ENCODE data around the gene AURKAIP1. TPM values are rescaled to one million over a fixed set of nuclear protein-coding genes. Genes with fewer than 3 reads are reported as not detected.

Gene AURKAIP1
- total RNA-seq, 1 experiment from 2014 or later = 823 TPM

DNA sequence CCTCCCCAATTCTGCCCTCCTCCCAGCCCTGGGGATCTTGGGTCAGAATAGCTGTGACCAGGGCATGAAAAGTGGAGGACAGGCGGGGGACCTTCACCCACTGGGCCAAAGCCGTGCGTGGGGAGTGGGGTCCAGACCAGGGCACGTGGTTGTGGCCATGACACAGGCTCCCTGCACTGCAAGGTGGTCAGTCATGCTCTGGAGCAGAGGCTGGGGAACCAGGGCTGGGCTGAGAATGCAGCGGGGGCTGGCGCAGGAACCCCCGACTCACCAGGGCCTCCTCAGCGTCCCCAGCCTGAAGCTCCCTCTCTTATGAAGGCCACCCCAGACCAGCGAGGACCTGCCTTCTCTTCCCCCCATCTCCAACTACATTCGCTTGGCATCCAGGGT lies 28.5 kb downstream of the AURKAIP1 start:
- Histone ChIP-seq H3K9me3 (ENCODE audit: low read length) (no peaks in the 10 kb centered on the region), H3K4me1 (ENCODE audit: insufficient read depth, low read length) (peaks cover 47% of the 10 kb centered on the region), H3K27ac (ENCODE audit: low read length) (peak overlapping the region; percentile 97), H3K4me3 (ENCODE audit: low read length) (peak overlapping the region; percentile 91), H3K9me2 (replicated peaks; ENCODE audit: low read length) (no peaks in the 10 kb centered on the region), H3K9ac (ENCODE audit: low read length) (peak overlapping the region; percentile 93), H3K36me3 (ENCODE audit: low read depth, low read length) (peaks cover 14% of the 10 kb centered on the region; the same call in 1 of the 2 replicates), H3K4me2 (ENCODE audit: low read length) (peak overlapping the region; percentile 98), H2AFZ (ENCODE audit: low read length) (no peak overlapping the region), H3K27me3 (ENCODE audit: low read length) (no peaks in the 10 kb centered on the region), H4K20me1 (ENCODE audit: low read length) (no peaks in the 10 kb centered on the region), H3F3A (ENCODE audit: low read length, unreplicated experiment) (no peaks in the 10 kb centered on the region), H3K79me2 (ENCODE audit: low read length) (peaks cover 75% of the 10 kb centered on the region)
- no peak for ATAC-seq
- POLR2A ChIA-PET (ENCODE audit: unreplicated experiment) = no interaction called here
- TF ChIP-seq EZH2 (IDR thresholded peaks at IDR 0.05; ENCODE audit: low read length, unreplicated experiment) (no peak), EZH2phosphoT487 (IDR thresholded peaks at IDR 0.05; ENCODE audit: borderline replicate concordance, low read length) (no peak)
- TF ChIP-seq, protein P1, sequence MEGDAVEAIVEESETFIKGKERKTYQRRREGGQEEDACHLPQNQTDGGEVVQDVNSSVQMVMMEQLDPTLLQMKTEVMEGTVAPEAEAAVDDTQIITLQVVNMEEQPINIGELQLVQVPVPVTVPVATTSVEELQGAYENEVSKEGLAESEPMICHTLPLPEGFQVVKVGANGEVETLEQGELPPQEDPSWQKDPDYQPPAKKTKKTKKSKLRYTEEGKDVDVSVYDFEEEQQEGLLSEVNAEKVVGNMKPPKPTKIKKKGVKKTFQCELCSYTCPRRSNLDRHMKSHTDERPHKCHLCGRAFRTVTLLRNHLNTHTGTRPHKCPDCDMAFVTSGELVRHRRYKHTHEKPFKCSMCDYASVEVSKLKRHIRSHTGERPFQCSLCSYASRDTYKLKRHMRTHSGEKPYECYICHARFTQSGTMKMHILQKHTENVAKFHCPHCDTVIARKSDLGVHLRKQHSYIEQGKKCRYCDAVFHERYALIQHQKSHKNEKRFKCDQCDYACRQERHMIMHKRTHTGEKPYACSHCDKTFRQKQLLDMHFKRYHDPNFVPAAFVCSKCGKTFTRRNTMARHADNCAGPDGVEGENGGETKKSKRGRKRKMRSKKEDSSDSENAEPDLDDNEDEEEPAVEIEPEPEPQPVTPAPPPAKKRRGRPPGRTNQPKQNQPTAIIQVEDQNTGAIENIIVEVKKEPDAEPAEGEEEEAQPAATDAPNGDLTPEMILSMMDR (conservative IDR thresholded peaks at IDR 0.05; ENCODE audit: low read depth, low read length) = no peak
- no peak for DNase-seq
- CTCF ChIA-PET = no interaction called here
- intact Hi-C loops (cut with micrococcal nuclease) = no loop called here
- no TSS peak for BruUV-seq (replicated peaks)

- Histone ChIP-seq H3K9ac (ENCODE audit: low read length) (peak overlapping the region; percentile 93), H3K9me2 (replicated peaks; ENCODE audit: low read length) (no peaks in the 10 kb centered on the region), H3K4me2 (ENCODE audit: low read length) (peak overlapping the region; percentile 98), H3K27ac (ENCODE audit: low read length) (peak overlapping the region; percentile 97), H3K36me3 (ENCODE audit: low read depth, low read length) (peaks cover 18% of the 10 kb centered on the region; the same call in 1 of the 2 replicates), H3K27me3 (ENCODE audit: low read length) (no peaks in the 10 kb centered on the region), H3F3A (ENCODE audit: low read length, unreplicated experiment) (no peaks in the 10 kb centered on the region), H4K20me1 (ENCODE audit: low read length) (no peaks in the 10 kb centered on the region), H3K4me3 (ENCODE audit: low read length) (peak overlapping the region; percentile 91), H3K9me3 (ENCODE audit: low read length) (no peaks in the 10 kb centered on the region), H3K4me1 (ENCODE audit: insufficient read depth, low read length) (peaks cover 45% of the 10 kb centered on the region), H3K79me2 (ENCODE audit: low read length) (peaks cover 78% of the 10 kb centered on the region), H2AFZ (ENCODE audit: low read length) (no peak overlapping the region)
- no TSS peak for BruUV-seq (replicated peaks)
- ChIA-PET POLR2A (ENCODE audit: unreplicated experiment) (no interaction called here), CTCF (no interaction called here)
- no peak for DNase-seq
- TF ChIP-seq, protein P1 (conservative IDR thresholded peaks at IDR 0.05; ENCODE audit: low read depth, low read length) = no peak
- TF ChIP-seq EZH2 (IDR thresholded peaks at IDR 0.05; ENCODE audit: low read length, unreplicated experiment) = no peak
- no peak for TF ChIP-seq EZH2phosphoT487 (IDR thresholded peaks at IDR 0.05; ENCODE audit: borderline replicate concordance, low read length)
- intact Hi-C loops (cut with micrococcal nuclease) = loop anchor here (2.0 kb wide), 3 partner anchors 15 to 29 kb away; partner anchors contain the start of genes AURKAIP1 and TAS1R3
- ATAC-seq = no peak
These were observed 29.0 kb downstream of the AURKAIP1 start for GRCh38 chr1:1345860-1346500.

DNA sequence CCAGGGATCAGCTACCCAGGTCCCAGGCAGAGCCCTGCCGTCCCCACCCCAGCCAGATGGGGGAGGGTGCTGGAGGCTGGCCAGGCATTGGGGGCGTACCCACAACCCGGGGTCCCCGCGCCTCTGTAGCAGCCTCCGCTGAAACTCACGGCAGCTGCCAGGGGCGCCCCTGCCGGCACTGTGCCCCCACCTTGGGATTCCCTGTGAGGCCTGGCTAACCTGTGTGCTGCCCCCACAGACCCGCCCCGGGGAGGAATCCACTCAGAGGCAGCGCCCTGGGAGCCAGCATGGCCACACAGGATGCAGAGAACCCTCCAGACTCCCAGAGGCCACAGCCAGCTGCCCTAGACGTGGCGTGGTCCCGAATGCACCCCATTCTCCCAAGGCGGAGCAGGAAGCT lies 29.6 kb downstream of the AURKAIP1 start:
- Histone ChIP-seq H3K9me2 (replicated peaks; ENCODE audit: low read length) (no peaks in the 10 kb centered on the region), H3K9ac (ENCODE audit: low read length) (peak overlapping the region; percentile 93), H3K36me3 (ENCODE audit: low read depth, low read length) (peaks cover 24% of the 10 kb centered on the region; the same call in 1 of the 2 replicates), H3K27ac (ENCODE audit: low read length) (peak overlapping the region; percentile 97), H3F3A (ENCODE audit: low read length, unreplicated experiment) (no peaks in the 10 kb centered on the region), H3K4me2 (ENCODE audit: low read length) (peak overlapping the region; percentile 98), H3K79me2 (ENCODE audit: low read length) (peaks cover 78% of the 10 kb centered on the region), H3K27me3 (ENCODE audit: low read length) (no peaks in the 10 kb centered on the region), H3K4me3 (ENCODE audit: low read length) (peak overlapping the region; percentile 91), H3K4me1 (ENCODE audit: insufficient read depth, low read length) (peaks cover 45% of the 10 kb centered on the region), H4K20me1 (ENCODE audit: low read length) (no peaks in the 10 kb centered on the region), H2AFZ (ENCODE audit: low read length) (no peak overlapping the region), H3K9me3 (ENCODE audit: low read length) (no peaks in the 10 kb centered on the region)
- ChIA-PET CTCF (no interaction called here), POLR2A (ENCODE audit: unreplicated experiment) (no interaction called here)
- DNase-seq (peak; percentile 71), ATAC-seq (peak; percentile 18)
- TF ChIP-seq, protein P1 (conservative IDR thresholded peaks at IDR 0.05; ENCODE audit: low read depth, low read length) = no peak; the same call in 1 of the 2 replicates
- no peak for TF ChIP-seq EZH2phosphoT487 (IDR thresholded peaks at IDR 0.05; ENCODE audit: borderline replicate concordance, low read length)
- no peak for TF ChIP-seq EZH2 (IDR thresholded peaks at IDR 0.05; ENCODE audit: low read length, unreplicated experiment)
- intact Hi-C loops (cut with micrococcal nuclease) = loop anchor here (2.0 kb wide), 3 partner anchors 15 to 29 kb away; partner anchors contain the start of genes AURKAIP1 and TAS1R3
- BruUV-seq (replicated peaks) = no TSS peak
